DMS53 treated with DMSO at 0.1 percent for 48 hours (cell line): Measurements from ENCODE around the gene DAZAP1.

ENCODE experiments used
- DNase-seq: peaks from one replicate; lab custom pipeline; 2025; ENCODE audit not compliant: unreplicated experiment; lab: John Stamatoyannopoulos, UW

Gene DAZAP1

DNA sequence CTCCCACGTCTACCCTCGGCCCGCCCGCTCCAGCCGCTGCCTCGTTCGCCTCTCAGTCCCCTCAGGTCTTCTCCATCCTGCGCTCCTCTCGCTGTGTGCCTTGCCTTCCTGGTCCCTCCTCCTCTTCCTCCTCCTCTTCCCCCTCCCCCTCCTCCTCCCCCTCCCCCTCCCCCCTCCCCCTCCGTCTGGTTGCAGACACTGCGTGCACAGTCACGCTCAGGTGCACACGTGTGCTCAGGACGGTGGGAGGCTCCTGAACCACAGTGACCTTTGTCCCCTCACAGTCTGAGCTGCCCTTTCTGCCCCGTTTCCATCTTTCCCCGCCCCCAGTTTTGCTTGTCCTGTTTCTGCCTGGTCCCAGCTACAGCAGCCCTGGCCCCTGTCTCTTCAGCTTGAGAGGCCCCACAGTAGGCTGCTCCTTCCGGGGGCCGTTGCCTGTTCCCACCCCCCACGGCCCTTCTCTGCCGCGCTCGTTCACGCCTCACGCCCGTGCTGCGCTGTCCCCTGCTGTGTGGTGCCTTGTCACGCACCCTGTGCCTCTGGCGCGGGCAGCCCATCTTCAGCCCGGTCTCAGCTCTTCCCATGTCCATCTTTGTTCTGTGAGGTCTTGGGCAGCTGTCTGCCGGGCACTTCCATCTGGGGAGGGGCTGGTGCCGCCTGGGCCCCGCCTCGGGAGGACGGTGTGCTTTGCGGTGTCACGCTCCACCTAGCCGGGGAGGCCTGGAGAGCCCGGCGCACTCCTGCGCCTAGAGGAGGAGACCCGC lies 17.0 kb downstream of the DAZAP1 start:
- DNase-seq = peak; percentile 77

DNA sequence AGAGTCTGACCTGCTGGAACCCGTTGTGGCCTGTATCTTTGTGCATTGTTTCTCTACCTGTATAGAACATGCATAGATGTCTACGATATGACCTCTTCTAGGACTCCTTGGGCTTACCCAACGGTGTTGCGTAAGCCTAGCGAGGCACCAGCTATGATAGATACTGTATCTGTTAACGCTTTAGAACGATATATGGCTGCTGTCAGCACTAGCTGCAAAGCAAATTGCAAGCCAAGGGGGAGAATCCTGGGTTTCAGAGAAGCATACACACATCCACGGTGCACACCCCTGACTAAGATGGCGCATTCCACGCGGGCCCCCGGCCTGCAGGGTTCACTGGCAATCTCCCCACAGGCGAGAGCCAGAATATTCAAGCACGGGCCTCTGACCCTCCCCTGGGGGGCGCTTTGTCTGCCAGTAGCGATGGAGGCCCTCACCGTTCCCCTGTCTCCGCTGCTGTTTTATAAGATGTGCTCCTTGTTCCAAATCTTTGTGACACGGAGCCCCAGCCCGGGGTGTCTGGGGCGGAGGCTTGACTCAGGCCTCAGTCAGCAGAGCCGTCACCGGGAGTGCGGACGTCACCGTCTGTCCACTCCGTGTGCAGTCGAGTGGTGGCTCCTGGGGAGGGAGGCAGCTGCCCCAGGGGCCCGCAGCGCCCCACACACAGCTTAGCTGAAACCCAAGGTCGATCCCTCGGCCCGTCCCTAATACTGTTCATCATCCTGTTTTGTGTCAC lies 17.9 kb downstream of the DAZAP1 start:
- DNase-seq = no peak

DNA sequence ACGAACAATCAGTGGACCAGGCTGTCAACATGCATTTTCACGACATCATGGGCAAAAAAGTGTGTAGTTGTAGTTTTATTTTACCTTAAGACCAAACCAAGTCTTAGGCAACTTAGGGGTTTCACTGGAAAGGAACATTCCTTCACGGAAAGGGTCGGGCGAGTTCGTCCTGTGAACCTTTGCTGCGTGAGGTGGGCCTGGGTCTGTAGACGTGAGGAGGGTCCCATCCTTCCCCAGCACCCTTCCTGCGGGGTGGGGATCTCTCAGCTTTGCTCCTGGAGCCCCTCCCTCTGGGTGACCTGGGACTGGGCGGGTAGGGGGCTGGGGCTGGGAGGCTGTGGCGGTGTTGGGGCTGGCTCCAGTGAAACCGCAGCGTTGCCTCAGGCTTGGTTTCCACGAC lies 18.5 kb downstream of the DAZAP1 start:
- no peak for DNase-seq

DNA sequence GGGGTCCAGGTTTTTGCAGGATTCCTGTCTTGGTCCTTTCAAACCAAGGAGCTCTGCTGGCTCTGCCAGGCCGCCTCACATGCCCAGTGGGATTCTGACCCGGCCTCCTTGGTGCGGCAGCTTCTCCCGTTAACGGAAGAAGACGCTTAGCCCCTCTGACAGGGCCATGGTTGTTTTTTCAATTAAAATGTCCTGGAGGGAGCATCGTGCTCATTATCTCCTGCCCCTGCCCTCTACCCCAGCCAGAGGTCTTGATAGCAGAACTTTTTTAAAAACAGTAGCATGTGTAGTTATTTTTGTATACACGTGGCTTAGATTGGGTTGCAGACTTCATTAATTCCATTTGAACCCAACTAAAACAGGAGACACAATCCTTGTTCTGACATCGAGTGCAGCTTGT lies 19.4 kb downstream of the DAZAP1 start:
- DNase-seq = no peak

DNA sequence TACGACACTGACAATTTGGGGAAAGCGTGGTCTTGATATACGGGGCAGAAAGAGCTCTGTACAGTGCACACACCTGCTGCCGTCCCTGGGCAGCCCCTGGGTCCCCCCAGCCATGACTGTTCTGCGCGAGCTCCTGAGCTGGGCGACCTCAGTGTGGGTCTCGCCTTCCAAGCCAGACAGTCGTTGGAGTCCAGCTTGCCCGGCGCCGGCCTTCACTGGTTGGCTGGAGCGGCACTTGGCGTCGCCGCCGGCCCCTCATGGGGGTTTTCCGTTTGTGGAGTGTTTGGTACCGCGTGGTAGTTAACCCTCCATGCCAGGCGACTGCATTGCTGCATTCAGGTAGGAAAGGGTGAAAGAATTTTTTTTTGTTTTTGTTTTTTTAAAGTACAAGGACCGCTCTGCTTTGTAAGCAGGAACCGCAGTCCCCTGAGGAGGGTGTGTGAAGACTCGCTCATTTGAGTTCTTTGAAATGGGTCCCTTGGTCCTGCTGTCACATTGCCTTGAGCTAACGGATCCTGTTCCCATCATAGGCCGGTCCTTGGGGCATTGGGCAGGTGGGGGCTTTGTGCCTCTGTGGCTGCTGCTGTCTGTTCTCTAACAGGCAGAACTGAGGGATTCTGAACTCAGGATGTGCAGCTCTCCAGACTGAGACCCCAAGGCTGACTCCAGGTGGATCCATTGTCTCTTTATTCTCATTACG lies 20.0 kb downstream of the DAZAP1 start:
- no peak for DNase-seq

DNA sequence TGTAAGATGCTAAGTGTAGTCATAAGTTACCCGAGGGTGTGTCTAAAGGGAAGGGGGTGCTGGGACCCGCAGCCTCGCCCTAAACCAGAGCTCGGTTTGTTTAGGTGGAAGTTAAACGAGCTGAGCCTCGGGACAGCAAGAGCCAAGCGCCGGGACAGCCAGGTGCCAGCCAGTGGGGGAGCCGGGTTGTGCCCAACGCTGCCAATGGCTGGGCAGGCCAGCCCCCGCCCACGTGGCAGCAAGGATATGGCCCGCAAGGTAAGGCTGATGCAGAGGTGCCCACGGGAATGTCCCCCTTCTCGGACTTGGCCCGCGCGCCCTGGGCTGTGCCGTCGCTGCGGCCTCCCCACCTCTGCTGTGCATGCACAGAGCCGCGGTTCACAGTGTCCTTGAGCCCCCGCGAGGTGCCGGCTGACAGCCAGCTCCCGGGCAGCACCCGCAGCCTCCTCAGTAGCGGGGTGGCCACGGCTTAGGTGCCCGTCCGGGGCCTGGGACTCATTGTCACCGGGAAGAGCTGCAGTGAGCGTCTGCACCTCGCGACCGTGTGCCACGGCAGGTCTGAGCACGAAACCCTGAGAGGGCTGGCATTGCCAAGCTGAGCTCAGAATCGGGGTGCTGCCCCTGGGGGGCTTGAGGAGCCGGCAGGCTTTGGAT lies 21.5 kb downstream of the DAZAP1 start:
- DNase-seq = no peak

DNA sequence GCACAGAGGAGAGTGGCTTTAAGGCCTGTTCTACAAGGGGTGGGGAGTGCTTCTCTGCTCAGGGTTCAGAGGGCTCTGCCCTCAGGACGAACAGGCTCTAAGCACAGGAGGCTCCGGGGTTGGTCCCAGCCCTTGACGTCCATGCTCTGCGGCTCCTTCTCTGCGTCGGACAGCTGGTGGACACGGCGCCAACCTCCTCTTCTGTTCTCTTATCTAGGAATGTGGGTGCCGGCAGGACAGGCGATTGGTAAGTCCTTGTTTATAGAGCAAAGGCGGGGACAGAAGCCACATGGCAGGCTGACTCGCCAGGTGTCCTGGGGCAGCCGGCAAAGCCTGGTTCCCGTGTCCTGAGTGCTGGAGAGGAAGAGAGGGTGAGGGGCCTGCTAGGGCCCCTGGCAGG lies 22.4 kb downstream of the DAZAP1 start:
- DNase-seq = no peak

DNA sequence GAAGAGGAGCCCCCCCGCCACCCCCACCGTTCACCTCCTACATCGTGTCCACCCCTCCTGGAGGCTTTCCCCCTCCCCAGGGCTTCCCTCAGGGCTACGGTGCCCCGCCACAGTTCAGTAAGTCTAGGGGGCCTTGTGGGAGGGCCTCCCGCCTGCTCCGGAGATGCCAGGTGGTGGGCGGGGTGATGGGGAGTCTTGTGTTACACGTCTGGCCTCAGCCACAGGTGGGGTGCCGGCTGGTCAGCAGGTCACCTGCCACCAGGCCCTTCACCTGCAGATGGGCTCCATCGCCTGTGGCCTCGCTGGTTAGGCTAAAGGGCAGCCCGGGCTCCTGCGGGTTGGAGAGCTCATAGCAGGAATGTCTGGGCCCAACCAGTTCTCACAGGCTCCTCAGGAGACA lies 22.9 kb downstream of the DAZAP1 start:
- DNase-seq = no peak

DNA sequence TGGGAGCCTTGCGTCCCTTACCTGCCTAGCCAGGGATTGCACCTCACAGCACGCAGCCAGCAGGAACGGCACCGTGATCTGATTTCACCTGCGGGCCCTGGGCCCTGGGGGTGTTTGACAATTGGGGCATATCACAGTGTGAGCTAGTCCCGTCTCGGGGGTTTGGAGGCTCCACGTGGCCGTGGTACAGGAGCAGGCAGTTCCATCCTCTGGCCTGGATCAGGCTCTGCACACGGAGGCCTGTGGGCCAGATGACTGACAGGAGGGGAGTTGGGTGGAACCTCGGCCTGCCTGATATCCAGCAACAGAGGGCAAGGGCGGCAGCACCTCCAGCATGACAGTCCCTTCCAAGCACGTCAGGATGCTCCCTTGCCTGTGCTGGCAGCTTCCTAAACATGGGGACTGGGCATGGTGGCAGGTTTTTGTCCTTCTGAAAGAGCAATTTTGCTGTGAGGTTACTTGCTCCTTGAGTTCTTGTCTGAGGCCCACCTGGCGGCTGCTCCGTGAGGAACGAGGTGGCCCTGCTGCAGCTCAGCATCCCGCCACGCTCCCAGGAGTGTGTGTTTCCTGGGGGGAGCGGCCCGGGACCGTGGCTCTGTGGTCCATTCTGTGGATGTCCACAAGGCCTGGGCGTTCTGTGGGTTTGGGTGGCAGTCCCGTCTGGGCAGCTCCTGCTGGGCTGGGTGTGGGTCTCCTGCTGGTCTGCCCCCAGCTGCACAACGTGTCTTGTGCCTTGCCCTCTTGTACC lies 24.5 kb downstream of the DAZAP1 start:
- no peak for DNase-seq

DNA sequence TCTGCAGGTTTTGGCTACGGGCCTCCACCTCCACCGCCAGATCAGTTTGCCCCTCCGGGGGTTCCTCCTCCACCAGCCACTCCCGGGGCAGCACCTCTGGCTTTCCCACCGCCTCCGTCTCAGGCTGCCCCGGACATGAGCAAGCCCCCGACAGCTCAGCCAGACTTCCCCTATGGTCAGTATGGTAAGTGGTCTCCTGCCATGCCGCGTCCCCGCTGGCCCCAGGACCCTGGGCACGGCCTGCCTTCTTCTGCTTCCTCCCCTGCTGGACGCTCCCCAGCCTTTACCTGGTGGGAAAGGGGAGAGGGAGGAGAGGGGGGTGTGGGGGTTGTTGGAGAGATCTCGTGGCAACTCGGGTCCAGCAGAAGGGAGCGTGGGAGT lies 25.1 kb downstream of the DAZAP1 start:
- DNase-seq = no peak

DNA sequence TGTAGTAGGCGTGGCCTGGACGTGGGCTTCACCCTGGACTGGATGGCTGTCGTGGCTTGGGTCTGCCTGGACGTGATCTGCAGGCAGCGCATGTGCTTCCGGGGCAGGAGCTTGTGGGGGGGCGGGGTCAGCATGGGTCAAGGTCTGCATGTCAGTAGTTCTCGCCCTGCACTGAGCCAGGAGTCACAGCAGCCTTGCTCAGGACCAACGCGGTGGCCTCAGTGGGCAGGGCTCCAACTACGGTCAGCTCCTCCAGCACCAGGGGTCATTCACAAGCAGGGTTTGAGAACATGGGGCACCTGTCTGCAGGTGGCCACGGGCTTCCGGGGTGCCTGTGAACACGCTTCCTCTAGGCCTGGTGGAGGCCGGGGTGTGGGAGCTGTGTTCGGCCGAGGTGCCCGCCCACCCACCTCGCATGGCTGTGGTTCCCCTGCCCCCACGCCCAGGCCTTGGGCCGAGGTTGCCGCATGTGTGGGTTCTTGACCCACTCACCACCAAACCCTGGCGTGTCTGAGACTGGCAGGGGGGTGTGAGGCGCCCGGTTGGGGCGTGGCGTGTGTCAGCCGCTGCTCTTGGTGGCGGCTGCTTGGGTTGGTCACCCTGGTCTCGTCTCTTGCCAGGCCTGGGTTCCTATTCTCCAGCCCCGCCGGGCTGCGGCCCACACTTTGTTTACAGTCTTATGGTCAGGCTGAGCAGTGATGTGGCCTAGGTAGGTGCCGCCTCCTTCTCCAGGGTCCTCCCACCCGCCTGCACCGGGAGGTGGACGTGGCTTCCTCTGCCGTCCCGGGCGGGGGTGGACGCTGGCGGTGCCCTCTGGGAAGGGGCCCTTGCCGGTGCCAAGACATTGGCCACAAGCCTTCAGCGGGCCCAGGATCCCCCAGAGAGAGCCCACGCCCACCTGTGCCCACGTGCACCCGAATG lies 26.0 kb downstream of the DAZAP1 start:
- no peak for DNase-seq

DNA sequence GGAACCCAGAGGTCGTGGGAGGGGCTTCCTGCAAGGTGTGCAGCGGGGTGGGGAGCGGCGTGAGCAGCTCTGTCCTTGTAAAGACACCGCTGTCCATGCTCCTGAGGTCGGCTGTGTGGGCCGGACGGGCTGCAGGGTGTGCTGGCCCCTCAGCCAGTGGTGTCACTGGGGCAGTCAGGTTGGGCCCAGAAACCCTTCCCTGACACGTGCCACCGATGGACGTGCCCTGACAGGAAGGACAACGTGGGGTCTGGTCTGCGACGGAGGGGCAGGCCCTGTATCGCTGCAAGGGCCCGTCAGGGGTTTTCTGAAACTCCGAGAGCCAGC lies 26.6 kb downstream of the DAZAP1 start:
- no peak for DNase-seq

DNA sequence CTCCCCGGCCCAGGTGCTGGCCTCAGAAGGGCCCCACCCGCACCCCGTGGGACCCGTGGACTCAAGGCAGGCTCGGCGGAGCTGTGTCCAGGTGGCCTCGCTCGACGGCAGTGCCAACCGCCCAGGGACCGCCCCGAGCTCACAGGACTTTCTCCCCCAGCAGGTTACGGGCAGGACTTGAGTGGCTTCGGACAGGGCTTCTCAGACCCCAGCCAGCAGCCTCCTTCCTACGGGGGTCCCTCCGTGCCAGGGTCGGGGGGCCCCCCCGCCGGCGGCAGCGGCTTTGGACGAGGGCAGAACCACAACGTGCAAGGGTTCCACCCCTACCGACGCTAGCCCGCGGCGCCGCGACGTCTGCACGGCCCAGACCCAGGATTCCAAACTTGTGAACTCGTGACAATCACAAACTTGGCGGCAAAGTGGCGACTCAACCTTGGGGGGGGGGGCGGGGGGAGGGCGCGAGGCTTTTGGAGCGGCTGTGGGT lies 27.2 kb downstream of the DAZAP1 start:
- no peak for DNase-seq

DNA sequence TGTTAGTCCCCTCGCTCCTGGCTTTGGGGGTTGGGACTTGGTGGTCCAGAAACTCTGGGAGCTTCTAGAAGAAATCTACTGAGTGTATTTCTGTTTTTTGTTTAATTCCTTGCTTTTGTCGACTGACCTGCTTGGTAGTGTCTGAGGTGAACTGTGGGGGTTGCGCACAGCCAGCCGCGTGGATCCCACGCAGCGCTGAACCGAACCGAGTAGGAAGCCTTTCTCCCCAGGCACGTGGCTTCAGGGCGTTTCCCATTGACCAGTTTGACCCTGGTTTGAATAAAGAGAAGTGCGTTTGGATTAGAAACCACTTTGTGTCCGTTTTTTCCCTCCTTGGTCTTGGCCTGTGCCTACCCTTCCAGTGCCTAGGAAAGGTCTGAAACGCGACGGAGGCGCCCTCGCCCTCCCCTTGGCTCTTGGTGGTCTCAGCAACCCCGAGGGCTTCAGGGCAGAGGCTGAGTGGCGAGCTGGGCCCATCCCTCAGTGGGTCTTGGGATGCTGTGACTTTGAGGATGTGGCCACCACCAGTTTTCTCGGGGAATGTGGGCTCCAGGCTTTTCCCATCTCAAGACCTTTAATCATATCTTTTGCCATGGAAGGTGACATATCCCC lies 28.1 kb downstream of the DAZAP1 start:
- no peak for DNase-seq

DNA sequence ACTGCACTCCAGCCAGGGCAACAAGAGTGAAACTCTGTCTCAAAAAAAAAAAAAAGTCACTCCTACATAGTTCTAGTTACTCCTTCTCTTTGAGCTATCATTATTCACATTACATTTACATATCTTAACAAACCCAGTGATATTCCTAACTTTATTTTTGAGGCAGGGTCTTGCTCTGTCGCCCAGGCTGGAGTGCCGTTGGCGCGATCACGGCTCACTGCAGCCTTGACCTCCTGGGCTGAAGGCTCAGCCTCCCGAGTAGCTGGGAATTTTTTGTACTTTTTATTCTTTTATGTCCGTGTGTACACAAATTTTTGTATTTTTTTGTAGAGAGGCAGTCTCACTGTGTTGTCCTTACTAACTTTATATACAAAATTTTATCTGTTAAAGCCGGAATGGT lies 30.2 kb downstream of the DAZAP1 start:
- no peak for DNase-seq

DNA sequence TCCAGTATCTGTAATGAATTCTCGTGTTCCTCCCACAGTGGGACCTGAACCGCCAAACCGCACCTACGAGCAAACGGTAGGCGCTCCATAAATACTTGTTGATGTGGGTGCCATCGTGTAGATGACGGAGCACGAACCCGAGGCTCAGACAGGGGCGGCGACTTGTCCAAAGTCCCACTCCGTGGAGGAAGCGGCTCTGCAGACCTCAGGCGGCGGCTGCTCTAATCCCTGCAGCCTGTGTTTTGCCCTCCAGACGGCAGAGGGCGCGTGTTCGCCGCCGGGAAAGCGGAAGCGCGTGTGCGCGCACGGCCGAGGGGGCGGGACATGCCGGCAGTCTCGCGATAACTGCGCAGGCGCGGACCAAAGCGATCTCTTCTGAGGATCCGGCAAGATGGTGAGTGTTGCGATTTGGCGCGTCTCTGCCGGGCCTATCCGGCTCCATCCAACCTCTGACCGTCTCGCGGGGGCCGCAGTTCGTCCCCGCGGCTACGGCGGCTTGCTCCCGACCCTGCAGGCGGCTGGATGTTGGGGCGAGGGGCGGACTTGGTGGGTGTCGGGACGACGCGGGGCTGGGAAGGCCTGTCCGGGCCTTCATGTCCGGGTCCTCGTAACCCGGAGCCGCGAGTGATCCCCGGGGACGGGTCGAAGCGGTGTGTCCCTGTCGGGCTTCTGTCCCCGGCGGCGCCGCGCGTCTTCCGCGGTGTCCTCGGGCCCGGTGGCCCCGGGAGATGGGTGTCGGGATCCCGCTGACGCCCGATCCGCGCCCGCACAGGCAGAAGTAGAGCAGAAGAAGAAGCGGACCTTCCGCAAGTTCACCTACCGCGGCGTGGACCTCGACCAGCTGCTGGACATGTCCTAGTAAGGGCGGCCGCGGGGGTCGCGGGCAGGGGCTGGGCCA lies 30.9 kb downstream of the DAZAP1 start, which contains the start of gene RPS15:
TSS of gene RPS15 (plus strand) at position 362 of the 898 bp plus-strand sequence. CDS start at position 392, 30 bp downstream.
- peak; percentile 86 for DNase-seq

DNA sequence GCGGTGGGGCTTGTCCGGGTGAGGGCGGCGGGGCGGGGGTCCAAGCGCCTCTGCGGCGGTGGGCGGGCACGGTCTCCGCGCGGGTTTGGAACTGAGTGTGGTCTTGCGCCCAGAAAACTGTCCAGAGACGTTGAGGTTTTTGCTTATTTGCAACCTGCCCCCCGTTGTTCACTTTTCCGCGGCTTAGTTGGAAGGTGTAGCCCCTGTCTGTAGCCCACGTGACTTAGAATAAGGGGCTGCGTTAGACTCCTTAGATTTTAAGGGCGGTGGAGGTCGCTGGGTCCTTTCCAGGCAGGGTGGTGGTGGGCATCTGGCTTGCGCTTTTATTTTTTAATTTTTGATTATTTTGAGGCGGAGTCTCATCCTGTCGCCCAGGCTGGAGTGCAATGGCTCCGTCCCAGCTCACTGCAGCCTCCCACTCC lies 31.6 kb downstream of the DAZAP1 start:
- DNase-seq = no peak
